HCT116 (cell line): ENCODE measurements around the gene FAM168A. TPM values are rescaled to one million over a fixed set of nuclear protein-coding genes. Genes with fewer than 3 reads are reported as not detected.

Experiments used
- ATAC-seq: fragments of 200-7000 bp; cut with Tn5 transposase; 2 replicates; pipeline ENCODE4 v1.9.1; 2020; ENCODE audit warnings: mild to moderate bottlenecking, moderate library complexity
- BruUV-seq: library from RNA; stranded (reverse); fragments of 400-500 nt; replicated peaks from 2 replicates; lab custom pipeline; 2021; lab: Mats Ljungman, UMichigan
- CTCF ChIA-PET: fragments of 300-600 bp; sonication (Branson Sonifier 250); formaldehyde crosslinking; loops from one replicate; lab custom pipeline; 2021; ENCODE audit warnings: antibody characterized with exemption; lab: Charles Lee
- POLR2A ChIA-PET: fragments of 300-600, 350-600 bp; sonication (Branson Sonifier 250); formaldehyde crosslinking; loops from one replicate; lab custom pipeline; 2021; ENCODE audit warnings: antibody characterized with exemption; lab: Charles Lee
- RAD21 ChIA-PET, 2 experiments: fragments of 300-600 bp; sonication (Branson Sonifier 250); formaldehyde crosslinking; loops; one replicate each; lab custom pipeline; 2023; ENCODE audit warnings: low total read pairs in 2 of 2; ENCODE audit not compliant: uncharacterized antibody in 2 of 2, unreplicated experiment in 2 of 2, low non-redundant PET in 1 of 2; lab: Charles Lee
- DNase-seq: peaks from one replicate; pipeline ENCODE4 v3.0.0-alpha.2; 2010; ENCODE audit warnings: low read depth, low spot score
- H2AFZ ChIP-seq: fragments of 200-600 bp; shearing (Covaris generic), sonication (generic); 2 replicates; pipeline ENCODE4 v1.6.1; 2017; ENCODE audit warnings: low read depth, mixed run types, mixed read lengths, antibody characterized with exemption, low read length; ENCODE audit not compliant: poor library complexity, severe bottlenecking
- H3K27ac ChIP-seq: 2 replicates; pipeline ENCODE4 v1.5.1; 2012; ENCODE audit warnings: low read depth, low read length
- H3K27me3 ChIP-seq: fragments of 200-600 bp; sonication (generic); 2 replicates; pipeline ENCODE4 v1.6.1; 2016; ENCODE audit warnings: mixed run types, low read length, mixed read lengths; ENCODE audit not compliant: insufficient read depth
- H3K36me3 ChIP-seq, 2 experiments: fragments of 200-500 bp in 1 of 2; fragments of 200-600 bp in 1 of 2; sonication (Bioruptor generic) in 1 of 2; sonication (generic) in 1 of 2; 2 replicates each; pipeline versions ENCODE4 v1.5.1 to v1.6.1; 2014 to 2016; ENCODE audit warnings: low read length in 2 of 2, inconsistent platforms in 1 of 2, mixed read lengths in 1 of 2, mixed run types in 1 of 2; ENCODE audit not compliant: insufficient read depth in 2 of 2, control insufficient read depth in 1 of 2
- H3K4me1 ChIP-seq, 2 experiments: fragments of 200-600 bp in 1 of 2; sonication (generic) in 1 of 2; 2 replicates each; pipeline versions ENCODE4 v1.5.1 to v1.6.1; 2012 to 2017; ENCODE audit warnings: low read length in 2 of 2, inconsistent platforms in 1 of 2, mild to moderate bottlenecking in 1 of 2, mixed read lengths in 1 of 2, mixed run types in 1 of 2, moderate library complexity in 1 of 2; ENCODE audit not compliant: insufficient read depth in 2 of 2, control insufficient read depth in 1 of 2
- H3K4me2 ChIP-seq: fragments of 200-600 bp; sonication (generic); 2 replicates; pipeline ENCODE4 v1.6.1; 2017; ENCODE audit warnings: mixed run types, low read length, mixed read lengths
- H3K4me3 ChIP-seq, 2 experiments: fragments of 200-600 bp in 1 of 2; sonication (generic) in 1 of 2; replicated peaks in 1 of 2; 2 replicates each; pipeline ENCODE4 v1.5.1; 2011 to 2016; ENCODE audit warnings: low read length in 2 of 2, control low read depth in 1 of 2, low read depth in 1 of 2, mild to moderate bottlenecking in 1 of 2, mixed read lengths in 1 of 2, mixed run types in 1 of 2
- H3K79me2 ChIP-seq: fragments of 200-600 bp; sonication (generic); 2 replicates; pipeline ENCODE4 v1.6.1; 2017; ENCODE audit warnings: mild to moderate bottlenecking, mixed run types, low read length, moderate library complexity, mixed read lengths; ENCODE audit not compliant: insufficient read depth
- H3K9ac ChIP-seq: fragments of 200-600 bp; sonication (generic); 2 replicates; pipeline ENCODE4 v1.6.1; 2016; ENCODE audit warnings: low read length, mixed read lengths
- H3K9me2 ChIP-seq: fragments of 200-600 bp; sonication (generic), shearing (Covaris generic); 2 replicates; pipeline ENCODE4 v1.6.1; 2017; ENCODE audit warnings: mixed run types, mild to moderate bottlenecking, moderate library complexity; ENCODE audit not compliant: insufficient read depth
- H3K9me3 ChIP-seq, 2 experiments: fragments of 200-500 bp in 1 of 2; fragments of 200-600 bp in 1 of 2; sonication (Bioruptor generic) in 1 of 2; sonication (generic) in 1 of 2; 2 replicates each; pipeline ENCODE4 v1.6.1; 2014 to 2017; ENCODE audit warnings: low read length in 2 of 2, mixed read lengths in 2 of 2, inconsistent platforms in 1 of 2, low read depth in 1 of 2, mild to moderate bottlenecking in 1 of 2, mixed run types in 1 of 2, moderate library complexity in 1 of 2; ENCODE audit not compliant: control insufficient read depth in 1 of 2, insufficient read depth in 1 of 2
- H4K20me1 ChIP-seq: fragments of 200-600 bp; sonication (generic), shearing (Covaris generic); 2 replicates; pipeline ENCODE4 v1.6.1; 2017; ENCODE audit warnings: mixed run types, mild to moderate bottlenecking, moderate library complexity; ENCODE audit not compliant: insufficient read depth
- CEBPB ChIP-seq: IDR thresholded peaks from 2 replicates; pipeline ENCODE4 v1.6.1; 2012; ENCODE audit warnings: low read depth
- EGR1 ChIP-seq: IDR thresholded peaks from 2 replicates; pipeline ENCODE4 v1.6.1; 2012; ENCODE audit warnings: low read depth
- ELF1 ChIP-seq: IDR thresholded peaks from 2 replicates; pipeline ENCODE4 v1.6.1; 2012; ENCODE audit warnings: low read depth, borderline replicate concordance
- FOSL1 ChIP-seq: IDR thresholded peaks from 2 replicates; pipeline ENCODE4 v1.6.1; 2012; ENCODE audit warnings: low read depth
- POLR2A ChIP-seq: IDR thresholded peaks from 2 replicates; pipeline ENCODE4 v1.7.0; 2011; ENCODE audit warnings: borderline replicate concordance; ENCODE audit not compliant: insufficient read depth, insufficient read length; ENCODE audit errors: extremely low read depth
- POLR2AphosphoS5 ChIP-seq: IDR thresholded peaks from 2 replicates; pipeline ENCODE4 v1.6.1; 2011; ENCODE audit warnings: mild to moderate bottlenecking, low read depth, low read length, moderate library complexity
- RAD21 ChIP-seq: IDR thresholded peaks from 2 replicates; pipeline ENCODE4 v1.6.1; 2012; ENCODE audit warnings: low read depth, mild to moderate bottlenecking
- SIN3A ChIP-seq: IDR thresholded peaks from 2 replicates; pipeline ENCODE4 v1.6.1; 2012; ENCODE audit warnings: low read depth
- SP1 ChIP-seq: IDR thresholded peaks from 2 replicates; pipeline ENCODE4 v1.6.1; 2012; ENCODE audit warnings: low read depth
- SRF ChIP-seq: IDR thresholded peaks from 2 replicates; pipeline ENCODE4 v1.6.1; 2012; ENCODE audit warnings: low read depth
- TCF7L2 ChIP-seq: IDR thresholded peaks from 2 replicates; pipeline ENCODE4 v1.7.0; 2011; ENCODE audit warnings: borderline replicate concordance, inconsistent platforms; ENCODE audit not compliant: insufficient read depth, insufficient read length; ENCODE audit errors: extremely low read depth
- YY1 ChIP-seq: IDR thresholded peaks from 2 replicates; pipeline ENCODE4 v1.6.1; 2011; ENCODE audit warnings: low read length, low read depth, moderate library complexity, mild to moderate bottlenecking; ENCODE audit not compliant: insufficient replicate concordance; ENCODE audit errors: extremely low read depth
- ZNF274 ChIP-seq: fragments of 200-500 bp; sonication (Bioruptor generic); IDR thresholded peaks from 2 replicates; pipeline ENCODE4 v1.6.1; 2014; ENCODE audit warnings: mild to moderate bottlenecking, low read depth, low read length, inconsistent platforms
- intact Hi-C: fragments of 100-400 bp; cut with micrococcal nuclease; formaldehyde crosslinking; loops from 2 replicates; pipeline ENCODE4 v1.10.0; 2022
- total RNA-seq: library from RNA; stranded (reverse); gene quantifications from one replicate; pipeline ENCODE4 v1.2.1, GENCODE V29; 2021; ENCODE audit not compliant: unreplicated experiment
- TF ChIP-seq, protein P1 (sequence below): IDR thresholded peaks from 2 replicates; pipeline ENCODE4 v1.6.1; 2012; ENCODE audit warnings: low read depth
- TF ChIP-seq, protein P2 (sequence below): IDR thresholded peaks from 2 replicates; pipeline ENCODE4 v1.6.1; 2012

The FAM168A gene
- total RNA-seq, 1 experiment from 2014 or later, result 31.5 TPM

DNA sequence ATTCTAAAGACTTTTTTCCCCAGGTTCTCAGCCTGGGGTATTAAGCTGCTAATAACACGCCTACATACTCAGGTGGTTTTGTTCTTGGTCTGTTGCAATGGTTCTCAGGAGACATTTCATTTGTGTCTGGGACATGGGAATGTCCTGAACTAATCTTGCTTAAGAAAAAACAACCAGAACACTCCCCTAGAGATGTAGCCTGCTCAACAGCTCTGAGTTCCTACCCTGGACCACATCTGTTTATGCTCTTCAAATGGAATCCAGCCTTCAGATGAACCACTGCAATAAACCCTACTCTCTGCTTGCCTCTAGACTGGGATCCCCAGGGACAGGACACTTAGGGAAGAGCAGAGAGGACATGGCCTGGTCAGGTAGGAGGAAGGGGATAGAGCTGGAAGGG is 191.8 kb downstream of the FAM168A start:
- TF ChIP-seq YY1 (no peak), EGR1 (no peak), FOSL1 (no peak), POLR2A (no peak)
- TF ChIP-seq, protein P1, sequence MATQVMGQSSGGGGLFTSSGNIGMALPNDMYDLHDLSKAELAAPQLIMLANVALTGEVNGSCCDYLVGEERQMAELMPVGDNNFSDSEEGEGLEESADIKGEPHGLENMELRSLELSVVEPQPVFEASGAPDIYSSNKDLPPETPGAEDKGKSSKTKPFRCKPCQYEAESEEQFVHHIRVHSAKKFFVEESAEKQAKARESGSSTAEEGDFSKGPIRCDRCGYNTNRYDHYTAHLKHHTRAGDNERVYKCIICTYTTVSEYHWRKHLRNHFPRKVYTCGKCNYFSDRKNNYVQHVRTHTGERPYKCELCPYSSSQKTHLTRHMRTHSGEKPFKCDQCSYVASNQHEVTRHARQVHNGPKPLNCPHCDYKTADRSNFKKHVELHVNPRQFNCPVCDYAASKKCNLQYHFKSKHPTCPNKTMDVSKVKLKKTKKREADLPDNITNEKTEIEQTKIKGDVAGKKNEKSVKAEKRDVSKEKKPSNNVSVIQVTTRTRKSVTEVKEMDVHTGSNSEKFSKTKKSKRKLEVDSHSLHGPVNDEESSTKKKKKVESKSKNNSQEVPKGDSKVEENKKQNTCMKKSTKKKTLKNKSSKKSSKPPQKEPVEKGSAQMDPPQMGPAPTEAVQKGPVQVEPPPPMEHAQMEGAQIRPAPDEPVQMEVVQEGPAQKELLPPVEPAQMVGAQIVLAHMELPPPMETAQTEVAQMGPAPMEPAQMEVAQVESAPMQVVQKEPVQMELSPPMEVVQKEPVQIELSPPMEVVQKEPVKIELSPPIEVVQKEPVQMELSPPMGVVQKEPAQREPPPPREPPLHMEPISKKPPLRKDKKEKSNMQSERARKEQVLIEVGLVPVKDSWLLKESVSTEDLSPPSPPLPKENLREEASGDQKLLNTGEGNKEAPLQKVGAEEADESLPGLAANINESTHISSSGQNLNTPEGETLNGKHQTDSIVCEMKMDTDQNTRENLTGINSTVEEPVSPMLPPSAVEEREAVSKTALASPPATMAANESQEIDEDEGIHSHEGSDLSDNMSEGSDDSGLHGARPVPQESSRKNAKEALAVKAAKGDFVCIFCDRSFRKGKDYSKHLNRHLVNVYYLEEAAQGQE, result no peak
- ChIA-PET POLR2A (no interaction called here), RAD21 (no interaction called here), CTCF (interaction anchor here (1.0 kb wide), 1 partner anchor 83 kb away, joined by 3 read pairs; no protein-coding TSS in a partner anchor)
- no TSS peak for BruUV-seq
- Histone ChIP-seq H2AFZ (no peak overlapping the region), H3K36me3 (peaks cover 0 to 4% of the 10 kb centered on the region in 2 experiments; a peak in 1 of 4 replicates), H3K27ac (no peak overlapping the region), H3K79me2 (no peaks in the 10 kb centered on the region), H3K27me3 (no peaks in the 10 kb centered on the region), H3K4me2 (no peak overlapping the region), H3K4me1 (no peaks in the 10 kb centered on the region), H4K20me1 (no peaks in the 10 kb centered on the region), H3K9me2 (no peaks in the 10 kb centered on the region), H3K4me3 (no peak overlapping the region), H3K9ac (no peak overlapping the region), H3K9me3 (no peaks in the 10 kb centered on the region)
- intact Hi-C loops, result no loop called here
- no peak for DNase-seq
- ATAC-seq, result no peak

DNA sequence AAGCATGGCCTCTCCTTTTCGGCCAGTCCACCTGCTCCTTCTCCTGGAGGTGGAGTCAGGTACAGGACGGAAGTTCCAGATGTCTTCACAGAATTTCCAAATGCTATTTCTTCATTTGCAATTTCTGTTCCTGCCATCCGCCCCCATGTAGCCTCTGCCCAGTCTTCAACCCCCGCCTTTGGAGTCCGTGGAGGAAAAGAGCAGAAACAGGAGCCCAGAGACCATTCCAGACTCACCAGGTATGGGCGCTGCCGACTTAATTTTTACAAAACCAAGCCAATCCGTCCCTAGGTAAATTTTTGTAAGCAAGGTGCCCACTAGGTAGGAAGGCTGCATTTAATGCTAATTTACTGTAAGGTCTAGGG is 192.8 kb downstream of the FAM168A start:
- intact Hi-C loops, result no loop called here
- no TSS peak for BruUV-seq
- no peak for TF ChIP-seq TCF7L2
- TF ChIP-seq, protein P2, sequence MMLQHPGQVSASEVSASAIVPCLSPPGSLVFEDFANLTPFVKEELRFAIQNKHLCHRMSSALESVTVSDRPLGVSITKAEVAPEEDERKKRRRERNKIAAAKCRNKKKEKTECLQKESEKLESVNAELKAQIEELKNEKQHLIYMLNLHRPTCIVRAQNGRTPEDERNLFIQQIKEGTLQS, result no peak
- no peak for TF ChIP-seq ELF1
- TF ChIP-seq SRF, result no peak
- TF ChIP-seq POLR2AphosphoS5, result no peak
- TF ChIP-seq CEBPB, result no peak
- no peak for TF ChIP-seq POLR2A
- no peak for TF ChIP-seq SP1
- TF ChIP-seq RAD21, result no peak
- TF ChIP-seq SIN3A, result no peak
- TF ChIP-seq ZNF274, result no peak
- no peak for TF ChIP-seq FOSL1
- no peak for TF ChIP-seq YY1

More for the DNA sequence above, 192.8 kb downstream of the FAM168A start:
- Histone ChIP-seq H3K4me3 (no peak overlapping the region), H2AFZ (no peak overlapping the region), H3K27me3 (no peaks in the 10 kb centered on the region), H3K36me3 (peaks cover 0 to 4% of the 10 kb centered on the region in 2 experiments; a peak in 1 of 4 replicates), H3K27ac (no peak overlapping the region), H3K79me2 (no peaks in the 10 kb centered on the region), H3K9me3 (no peaks in the 10 kb centered on the region), H3K4me2 (no peak overlapping the region), H3K9me2 (no peaks in the 10 kb centered on the region), H4K20me1 (no peaks in the 10 kb centered on the region), H3K4me1 (no peaks in the 10 kb centered on the region), H3K9ac (no peak overlapping the region)
- DNase-seq, result no peak
- no peak for ATAC-seq
- RAD21 ChIA-PET, result no interaction called here
- CTCF ChIA-PET, result no interaction called here
- POLR2A ChIA-PET, result no interaction called here
